Vagina (tissue), 2 donors: ENCODE results near the gene BRSK2.

ENCODE experiments used
- POLR2A ChIP-seq, 2 donors: fragments of 450-650 bp; IDR thresholded peaks; one replicate each; pipeline ENCODE4 v1.6.1; 2017; ENCODE audit warnings: antibody characterized with exemption in 2 of 2, mild to moderate bottlenecking in 2 of 2, moderate library complexity in 2 of 2
- POLR2AphosphoS5 ChIP-seq, 2 donors: sonication (generic); formaldehyde crosslinking; IDR thresholded peaks; one replicate each; pipeline ENCODE4 v1.9.0; 2017; ENCODE audit warnings: antibody characterized with exemption in 2 of 2, mild to moderate bottlenecking in 2 of 2, low read depth in 1 of 2; ENCODE audit not compliant: insufficient read depth in 1 of 2
- TF ChIP-seq, protein P1 (sequence below), 3 experiments: fragments of 450-650 bp in 2 of 3; fragments of 200-600 bp in 1 of 3; sonication (generic) in 1 of 3; IDR thresholded peaks; one replicate each; pipeline ENCODE4 v1.5.1; 2017 to 2019; ENCODE audit warnings: antibody characterized with exemption in 3 of 3, mild to moderate bottlenecking in 2 of 3, moderate library complexity in 2 of 3

DNA sequence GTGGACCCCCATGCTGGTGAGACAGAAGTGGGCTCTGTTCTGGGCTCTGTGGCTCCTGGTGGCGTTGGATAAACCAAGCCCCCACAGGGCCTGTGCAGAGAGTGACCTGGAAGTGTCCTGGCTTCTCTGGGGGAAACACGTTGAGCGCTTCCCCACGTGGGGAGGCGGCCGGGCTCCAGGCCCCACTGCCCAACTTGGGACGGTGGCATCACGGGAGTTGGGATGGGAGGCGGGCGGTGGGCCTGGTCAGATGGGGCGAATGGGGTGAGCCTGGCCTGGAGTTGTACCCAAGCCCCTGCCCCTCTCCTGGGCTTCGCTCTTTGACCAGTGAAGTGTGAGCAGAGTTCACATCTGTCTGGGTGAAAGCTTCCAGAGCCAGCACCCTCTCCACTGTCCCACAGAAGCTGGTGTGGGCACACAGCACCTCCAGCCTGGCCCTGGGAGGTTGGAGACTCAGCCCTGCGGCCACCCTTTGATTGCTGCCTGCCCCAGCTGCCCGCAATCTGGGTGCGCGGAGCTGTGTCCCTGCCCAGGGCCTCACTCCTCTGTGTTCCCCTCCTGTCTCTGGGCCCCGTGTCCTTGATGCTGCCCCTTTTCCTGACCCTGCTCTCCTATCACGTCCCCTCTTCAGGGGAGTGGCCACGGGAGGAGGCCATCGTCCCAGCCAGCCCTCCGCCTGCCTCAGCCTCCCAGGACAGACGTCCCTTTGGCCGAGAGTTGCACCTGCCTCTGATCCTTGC, 14.2 kb downstream of the BRSK2 start:
- TF ChIP-seq, protein P1, sequence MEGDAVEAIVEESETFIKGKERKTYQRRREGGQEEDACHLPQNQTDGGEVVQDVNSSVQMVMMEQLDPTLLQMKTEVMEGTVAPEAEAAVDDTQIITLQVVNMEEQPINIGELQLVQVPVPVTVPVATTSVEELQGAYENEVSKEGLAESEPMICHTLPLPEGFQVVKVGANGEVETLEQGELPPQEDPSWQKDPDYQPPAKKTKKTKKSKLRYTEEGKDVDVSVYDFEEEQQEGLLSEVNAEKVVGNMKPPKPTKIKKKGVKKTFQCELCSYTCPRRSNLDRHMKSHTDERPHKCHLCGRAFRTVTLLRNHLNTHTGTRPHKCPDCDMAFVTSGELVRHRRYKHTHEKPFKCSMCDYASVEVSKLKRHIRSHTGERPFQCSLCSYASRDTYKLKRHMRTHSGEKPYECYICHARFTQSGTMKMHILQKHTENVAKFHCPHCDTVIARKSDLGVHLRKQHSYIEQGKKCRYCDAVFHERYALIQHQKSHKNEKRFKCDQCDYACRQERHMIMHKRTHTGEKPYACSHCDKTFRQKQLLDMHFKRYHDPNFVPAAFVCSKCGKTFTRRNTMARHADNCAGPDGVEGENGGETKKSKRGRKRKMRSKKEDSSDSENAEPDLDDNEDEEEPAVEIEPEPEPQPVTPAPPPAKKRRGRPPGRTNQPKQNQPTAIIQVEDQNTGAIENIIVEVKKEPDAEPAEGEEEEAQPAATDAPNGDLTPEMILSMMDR (IDR thresholded peaks at IDR 0.05), result no peak
- TF ChIP-seq POLR2A (IDR thresholded peaks at IDR 0.05) (no peak), POLR2AphosphoS5 (IDR thresholded peaks at IDR 0.05; ENCODE audit: insufficient read depth in 1 of 2, low read depth in 1 of 2) (no peak)
